Liver (tissue), 9 donors: ENCODE results near the gene FOSL2. TPM values are rescaled to one million over a fixed set of nuclear protein-coding genes. Genes with fewer than 3 reads are reported as not detected.

Experiments used
- DNase-seq: peaks from one replicate; pipeline ENCODE4 v3.0.0-alpha.2; 2017; ENCODE audit warnings: low spot score
- H3K27ac ChIP-seq, 2 donors: one replicate each; pipeline ENCODE4 v1.7.0; 2013; ENCODE audit warnings: inconsistent platforms in 2 of 2, low read length in 2 of 2, control low read depth in 1 of 2, low read depth in 1 of 2, mild to moderate bottlenecking in 1 of 2
- H3K27me3 ChIP-seq, 4 donors: one replicate each; pipeline versions ENCODE4 v1.6.1 to v1.7.0; 2013; ENCODE audit warnings: low read length in 3 of 4, inconsistent platforms in 1 of 4, mild to moderate bottlenecking in 1 of 4, moderate library complexity in 1 of 4; ENCODE audit not compliant: control insufficient read depth in 4 of 4, insufficient read depth in 4 of 4
- H3K36me3 ChIP-seq, 4 donors: one replicate each; pipeline versions ENCODE4 v1.6.1 to v1.7.0; 2013; ENCODE audit warnings: low read length in 3 of 4, mild to moderate bottlenecking in 3 of 4, low read depth in 1 of 4, moderate library complexity in 1 of 4; ENCODE audit not compliant: control insufficient read depth in 4 of 4, insufficient read depth in 3 of 4
- H3K4me1 ChIP-seq, 4 donors: one replicate each; pipeline versions ENCODE4 v1.6.1 to v1.7.0; 2013; ENCODE audit warnings: low read length in 3 of 4, mild to moderate bottlenecking in 3 of 4, moderate library complexity in 1 of 4; ENCODE audit not compliant: control insufficient read depth in 4 of 4, insufficient read depth in 4 of 4
- H3K4me3 ChIP-seq, 3 donors: one replicate each; pipeline versions ENCODE4 v1.6.1 to v1.7.0; 2013; ENCODE audit warnings: low read length in 3 of 3, control low read depth in 1 of 3, low read depth in 1 of 3, mild to moderate bottlenecking in 1 of 3
- H3K9ac ChIP-seq, 2 donors: one replicate each; pipeline ENCODE4 v1.7.0; 2013; ENCODE audit warnings: low read length in 2 of 2, mild to moderate bottlenecking in 2 of 2, moderate library complexity in 2 of 2, control low read depth in 1 of 2, low read depth in 1 of 2
- H3K9me3 ChIP-seq, 4 donors: one replicate each; pipeline versions ENCODE4 v1.6.1 to v1.7.0; 2013; ENCODE audit warnings: low read length in 3 of 4; ENCODE audit not compliant: control insufficient read depth in 4 of 4
- ATF3 ChIP-seq: IDR thresholded peaks from 2 replicates; pipeline ENCODE4 v1.6.1; 2016; ENCODE audit warnings: antibody characterized with exemption
- CTCF ChIP-seq: fragments of 150-350 bp; IDR thresholded peaks from 2 replicates; pipeline ENCODE4 v1.5.1; 2017; ENCODE audit warnings: improper control_type of control experiment, low read depth, low read length; ENCODE audit not compliant: missing input control
- EGR1 ChIP-seq, 2 donors: IDR thresholded peaks; 2 replicates each; pipeline ENCODE4 v1.6.1; 2016 to 2018; ENCODE audit warnings: antibody characterized with exemption in 2 of 2, low read depth in 2 of 2
- FOXA1 ChIP-seq: IDR thresholded peaks from 2 replicates; pipeline ENCODE4 v1.6.1; 2016; ENCODE audit warnings: antibody characterized with exemption
- FOXA2 ChIP-seq: IDR thresholded peaks from 2 replicates; pipeline ENCODE4 v1.6.1; 2016; ENCODE audit warnings: antibody characterized with exemption
- GABPA ChIP-seq, 2 donors: IDR thresholded peaks in 1 of 2; conservative IDR thresholded peaks in 1 of 2; 2 replicates each; pipeline ENCODE4 v1.6.1; 2016; ENCODE audit warnings: antibody characterized with exemption in 2 of 2, mild to moderate bottlenecking in 1 of 2, moderate library complexity in 1 of 2
- HNF4A ChIP-seq, 2 donors: conservative IDR thresholded peaks; 2 replicates each; pipeline ENCODE4 v1.6.1; 2016; ENCODE audit warnings: antibody characterized with exemption in 2 of 2, mild to moderate bottlenecking in 2 of 2
- HNF4G ChIP-seq: IDR thresholded peaks from 2 replicates; pipeline ENCODE4 v1.6.1; 2016; ENCODE audit warnings: antibody characterized with exemption
- JUND ChIP-seq, 2 donors: IDR thresholded peaks; 2 replicates each; pipeline ENCODE4 v1.6.1; 2016; ENCODE audit warnings: antibody characterized with exemption in 2 of 2
- MAX ChIP-seq: IDR thresholded peaks from 2 replicates; pipeline ENCODE4 v1.6.1; 2016; ENCODE audit warnings: antibody characterized with exemption
- NR2F2 ChIP-seq: IDR thresholded peaks from 2 replicates; pipeline ENCODE4 v1.6.1; 2016; ENCODE audit warnings: antibody characterized with exemption
- RAD21 ChIP-seq, 2 donors: IDR thresholded peaks; 2 replicates each; pipeline ENCODE4 v1.6.1; 2016; ENCODE audit warnings: antibody characterized with exemption in 2 of 2, mild to moderate bottlenecking in 2 of 2
- REST ChIP-seq: IDR thresholded peaks from 2 replicates; pipeline ENCODE4 v1.6.1; 2016; ENCODE audit warnings: antibody characterized with exemption, mild to moderate bottlenecking
- RXRA ChIP-seq, 2 donors: IDR thresholded peaks; 2 replicates each; pipeline ENCODE4 v1.6.1; 2017 to 2018; ENCODE audit warnings: antibody characterized with exemption in 2 of 2, mild to moderate bottlenecking in 1 of 2
- SP1 ChIP-seq: IDR thresholded peaks from 2 replicates; pipeline ENCODE4 v1.6.1; 2018; ENCODE audit warnings: antibody characterized with exemption, mild to moderate bottlenecking
- TAF1 ChIP-seq: conservative IDR thresholded peaks from 2 replicates; pipeline ENCODE4 v1.6.1; 2016; ENCODE audit warnings: antibody characterized with exemption, mild to moderate bottlenecking
- YY1 ChIP-seq: IDR thresholded peaks from 2 replicates; pipeline ENCODE4 v1.6.1; 2016; ENCODE audit warnings: antibody characterized with exemption, mild to moderate bottlenecking
- ZBTB33 ChIP-seq: IDR thresholded peaks from 2 replicates; pipeline ENCODE4 v1.6.1; 2016; ENCODE audit warnings: antibody characterized with exemption
- WGBS: extraction: QIAGEN DNeasy Blood & Tissue Kit; methylation state at CpG from one replicate; pipeline ENCODE4 v1.1.7; 2013; 5-methylcytosine and 5-hydroxymethylcytosine counted together
- polyA plus RNA-seq, 2 donors: library from polyadenylated mRNA; stranded (reverse) in 1 of 2; unstranded in 1 of 2; fragments of 200-250 nt in 1 of 2; fragments of >200 nt in 1 of 2; fragmentation: Nextera tagmentation in 1 of 2; extraction: Ambion mirVana in 1 of 2; gene quantifications; one replicate each; pipeline versions ENCODE4 v1.2.1 to v1.2.3, GENCODE V29; 2013 to 2015
- total RNA-seq, 2 donors: library from RNA; depleted of rRNA; stranded (reverse); fragments of >200 nt; gene quantifications; one replicate each; pipeline ENCODE4 v1.2.3, GENCODE V29; 2014
- donor health status: healthy.
- donor health status: healthy.
- donor health status: healthy.
- donor health status: healthy.
- donor health status: healthy.

FOSL2 gene
- total and polyA plus RNA-seq, 4 donors, result 1.9 to 10.7 (median 2.6) TPM

GRCh38 chr2:28422908-28423741 lies 30.5 kb downstream of the FOSL2 start:
- H3K27me3 ChIP-seq, result no peaks in the 10 kb centered on the region
- H3K36me3 ChIP-seq, result no peaks in the 10 kb centered on the region
- H3K27ac ChIP-seq, result peak overlapping the region; percentile 44 to 56
- H3K9ac ChIP-seq, result peak overlapping the region in 1 of 2 donors; percentile 20
- H3K4me1 ChIP-seq, result peaks cover 0 to 10% (median 2%) of the 10 kb centered on the region in 4 donors
- WGBS, result 77% methylated on average over 17 of the region's 17 CpGs
- no peak overlapping the region for H3K4me3 ChIP-seq
- no peaks in the 10 kb centered on the region for H3K9me3 ChIP-seq
- TF ChIP-seq YY1, result no peak
- no peak for TF ChIP-seq SP1
- no peak for TF ChIP-seq FOXA1
- TF ChIP-seq HNF4A (conservative IDR thresholded peaks at IDR 0.05), result no peak
- TF ChIP-seq RXRA (IDR thresholded peaks at IDR 0.05), result no peak
- TF ChIP-seq JUND (IDR thresholded peaks at IDR 0.05), result no peak
- TF ChIP-seq ZBTB33, result no peak
- no peak for TF ChIP-seq RAD21 (IDR thresholded peaks at IDR 0.05)
- TF ChIP-seq TAF1, result no peak
- TF ChIP-seq EGR1 (IDR thresholded peaks at IDR 0.05; ENCODE audit: low read depth in 2 of 2), result no peak
- TF ChIP-seq ATF3, result no peak
- TF ChIP-seq GABPA (IDR thresholded peaks at IDR 0.05 in 1 of 2, conservative IDR thresholded peaks at IDR 0.05 in 1 of 2), result no peak
- TF ChIP-seq MAX, result no peak
- no peak for TF ChIP-seq HNF4G
- no peak for TF ChIP-seq REST
- no peak for TF ChIP-seq FOXA2
- TF ChIP-seq NR2F2, result no peak
- no peak for TF ChIP-seq CTCF
- no peak for DNase-seq
